Body of pancreas (tissue), 4 donors: ENCODE measurements around the gene SLC23A2. TPM values are rescaled to one million over a fixed set of nuclear protein-coding genes. Genes with fewer than 3 reads are reported as not detected.

Experiments used
- ATAC-seq: fragments of 150-250 bp; one replicate; pipeline ENCODE4 v1.9.1; 2016
- DNase-seq, 4 donors: peaks; one replicate each; pipeline ENCODE4 v3.0.0-alpha.2; 2019
- H3K27ac ChIP-seq, 4 donors: fragments of 200-600 bp; sonication (generic); 1 replicate in 3 of 4; 2 replicates in 1 of 4; pipeline versions ENCODE4 v1.5.1 to v1.6.1; 2016 to 2019; ENCODE audit warnings: mild to moderate bottlenecking in 1 of 4, mixed read lengths in 1 of 4, moderate library complexity in 1 of 4
- H3K27me3 ChIP-seq, 2 donors: fragments of 200-600 bp; sonication (generic); one replicate each; pipeline ENCODE4 v1.6.0; 2016; ENCODE audit warnings: mild to moderate bottlenecking in 1 of 2
- H3K36me3 ChIP-seq, 2 donors: fragments of 200-600 bp; sonication (generic); replicated peaks in 1 of 2; 2 replicates each; pipeline ENCODE4 v1.5.1; 2016; ENCODE audit warnings: low read depth in 2 of 2; ENCODE audit not compliant: insufficient read depth in 1 of 2
- H3K4me1 ChIP-seq: fragments of 200-600 bp; sonication (generic); one replicate; pipeline ENCODE4 v1.6.0; 2016
- H3K4me3 ChIP-seq, 2 donors: fragments of 200-600 bp; sonication (generic); 1 replicate in 1 of 2; 2 replicates in 1 of 2; pipeline ENCODE4 v1.5.1; 2016 to 2019
- H3K9me3 ChIP-seq, 3 donors: fragments of 200-600 bp; sonication (generic); 1 replicate in 2 of 3; 2 replicates in 1 of 3; pipeline ENCODE4 v1.5.1; 2016
- CTCF ChIP-seq, 7 experiments: fragments of 450-650 bp in 4 of 7; fragments of 200-600 bp in 3 of 7; sonication (generic) in 3 of 7; IDR thresholded peaks; one replicate each; pipeline ENCODE4 v1.5.1; 2016 to 2019; ENCODE audit warnings: antibody characterized with exemption in 7 of 7
- POLR2A ChIP-seq, 3 donors: fragments of 450-650 bp; IDR thresholded peaks; one replicate each; pipeline ENCODE4 v1.6.1; 2016; ENCODE audit warnings: antibody characterized with exemption in 3 of 3, mild to moderate bottlenecking in 2 of 3
- WGBS, 2 donors: methylation state at CpG; one replicate each; pipeline ENCODE4 v1.1.5; 2017; 5-methylcytosine and 5-hydroxymethylcytosine counted together
- intact Hi-C: fragments of 100-400 bp; cut with DNase I; formaldehyde crosslinking; loops from one replicate; pipeline ENCODE4 v1.15.1; 2023
- total RNA-seq, 2 donors: library from RNA; depleted of rRNA; stranded (reverse); fragments of >200 nt; gene quantifications; one replicate each; pipeline ENCODE4 v1.1.0, GENCODE V29; 2016

SLC23A2 gene
- total RNA-seq, 2 donors from 2014 or later, result 12.2 TPM

- Histone ChIP-seq H3K4me3 (no peak overlapping the region), H3K36me3 (no peaks in the 10 kb centered on the region), H3K4me1 (peaks cover 18% of the 10 kb centered on the region), H3K9me3 (no peaks in the 10 kb centered on the region), H3K27ac (peak overlapping the region; percentile 17 to 53 (median 22)), H3K27me3 (no peaks in the 10 kb centered on the region)
- intact Hi-C loops, result no loop called here
- TF ChIP-seq CTCF (IDR thresholded peaks at IDR 0.05) (no peak), POLR2A (IDR thresholded peaks at IDR 0.05) (no peak)
- ATAC-seq (peak; percentile 81), DNase-seq (no peak)
- WGBS, 2 donors, result 30 to 31% methylated on average over 4 of the region's 4 CpGs
Measured at GRCh38 chr20:4966826-4967751, 34.2 kb downstream of the SLC23A2 start.

DNA sequence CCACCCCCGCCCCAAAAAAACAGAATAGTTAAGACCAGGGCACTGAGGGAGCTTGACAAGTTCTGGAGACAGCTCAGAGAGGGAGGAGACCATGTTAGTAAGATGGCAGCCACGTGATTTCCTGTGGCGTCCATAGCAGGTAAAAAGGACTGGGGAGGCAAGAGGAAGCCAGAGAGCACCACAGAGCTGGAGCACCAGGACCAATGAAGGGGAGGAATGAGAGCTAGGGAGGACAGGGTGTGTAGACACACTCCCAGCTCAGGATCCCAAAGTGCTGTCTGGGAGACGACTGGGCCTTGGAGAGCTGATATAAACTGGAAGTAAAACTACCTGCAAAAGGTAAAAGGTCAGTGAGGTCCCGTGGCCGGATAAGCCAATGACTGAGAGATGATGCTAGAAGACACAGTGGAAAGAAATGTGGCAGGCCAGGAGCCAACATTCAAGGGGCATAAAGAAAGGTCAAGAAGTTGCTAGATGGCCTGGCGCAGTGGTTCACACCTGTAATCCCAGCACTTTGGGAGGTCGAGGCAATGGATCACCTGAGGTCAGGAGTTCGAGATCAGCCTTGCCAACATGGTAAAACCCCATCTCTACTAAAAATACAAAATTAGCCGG is 39.0 kb downstream of the SLC23A2 start:
- Histone ChIP-seq H3K9me3 (no peaks in the 10 kb centered on the region), H3K27me3 (no peaks in the 10 kb centered on the region), H3K4me3 (no peak overlapping the region), H3K36me3 (no peaks in the 10 kb centered on the region), H3K4me1 (peaks cover 7% of the 10 kb centered on the region), H3K27ac (no peak overlapping the region)
- ATAC-seq, result no peak
- TF ChIP-seq CTCF (IDR thresholded peaks at IDR 0.05) (no peak), POLR2A (IDR thresholded peaks at IDR 0.05) (no peak)
- 73 to 88% methylated on average over 10 of the region's 10 CpGs for WGBS, 2 donors
- intact Hi-C loops, result no loop called here
- DNase-seq, result no peak

- H3K36me3 ChIP-seq, result no peaks in the 10 kb centered on the region
- intact Hi-C loops, result no loop called here
- H3K27ac ChIP-seq, result no peak overlapping the region
- ATAC-seq (peak; percentile 38), DNase-seq (peak in 1 of 4 donors; percentile 30)
- TF ChIP-seq POLR2A (IDR thresholded peaks at IDR 0.05) (no peak), CTCF (IDR thresholded peaks at IDR 0.05) (no peak)
- H3K9me3 ChIP-seq, result no peaks in the 10 kb centered on the region
- 65 to 82% methylated on average over 4 of the region's 4 CpGs for WGBS, 2 donors
- H3K4me3 ChIP-seq, result no peak overlapping the region
- peaks cover 1% of the 10 kb centered on the region for H3K4me1 ChIP-seq
- no peaks in the 10 kb centered on the region for H3K27me3 ChIP-seq
Measured at GRCh38 chr20:4961746-4962145, 39.6 kb downstream of the SLC23A2 start.

DNA sequence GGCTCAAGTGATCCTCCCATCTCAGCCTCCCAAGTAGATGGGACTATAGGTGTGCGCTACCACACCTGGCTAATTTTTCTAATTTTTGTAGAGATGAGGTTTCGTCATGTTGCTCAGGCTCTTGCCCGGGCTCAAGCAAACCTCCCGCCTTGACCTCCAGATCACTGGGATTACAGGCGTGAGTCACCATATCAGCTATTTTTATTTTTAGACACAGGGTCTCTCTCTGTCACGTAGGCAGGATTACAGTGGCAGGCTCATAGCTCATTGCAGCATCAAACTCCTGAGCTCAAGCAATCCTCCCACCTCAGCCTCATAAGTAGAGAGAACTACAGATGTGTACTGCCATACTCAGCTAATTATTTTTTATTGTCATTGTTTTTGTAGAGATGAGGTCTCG is 41.7 kb downstream of the SLC23A2 start:
- no peaks in the 10 kb centered on the region for H3K4me1 ChIP-seq
- no peaks in the 10 kb centered on the region for H3K36me3 ChIP-seq
- ATAC-seq (no peak), DNase-seq (no peak)
- no peaks in the 10 kb centered on the region for H3K9me3 ChIP-seq
- intact Hi-C loops, result no loop called here
- no peaks in the 10 kb centered on the region for H3K27me3 ChIP-seq
- TF ChIP-seq POLR2A (IDR thresholded peaks at IDR 0.05) (no peak), CTCF (IDR thresholded peaks at IDR 0.05) (no peak)
- no peak overlapping the region for H3K27ac ChIP-seq
- WGBS, 2 donors, result 86 to 97% methylated on average over 7 of the region's 7 CpGs
- H3K4me3 ChIP-seq, result no peak overlapping the region
